C4-2B (cell line): ENCODE measurements around the gene POP5.

ENCODE experiments used
- ZFX ChIP-seq: fragments of 450-650 bp; IDR thresholded peaks from 2 replicates; pipeline ENCODE4 v1.6.1; 2017
- TF ChIP-seq, protein P1 (sequence below): fragments of 450-650 bp; conservative IDR thresholded peaks from 2 replicates; pipeline ENCODE4 v1.5.1; 2017; ENCODE audit warnings: mild to moderate bottlenecking

GRCh38 chr12:120584343-120585149 is 3.3 kb upstream of the POP5 start:
- TF ChIP-seq, protein P1, sequence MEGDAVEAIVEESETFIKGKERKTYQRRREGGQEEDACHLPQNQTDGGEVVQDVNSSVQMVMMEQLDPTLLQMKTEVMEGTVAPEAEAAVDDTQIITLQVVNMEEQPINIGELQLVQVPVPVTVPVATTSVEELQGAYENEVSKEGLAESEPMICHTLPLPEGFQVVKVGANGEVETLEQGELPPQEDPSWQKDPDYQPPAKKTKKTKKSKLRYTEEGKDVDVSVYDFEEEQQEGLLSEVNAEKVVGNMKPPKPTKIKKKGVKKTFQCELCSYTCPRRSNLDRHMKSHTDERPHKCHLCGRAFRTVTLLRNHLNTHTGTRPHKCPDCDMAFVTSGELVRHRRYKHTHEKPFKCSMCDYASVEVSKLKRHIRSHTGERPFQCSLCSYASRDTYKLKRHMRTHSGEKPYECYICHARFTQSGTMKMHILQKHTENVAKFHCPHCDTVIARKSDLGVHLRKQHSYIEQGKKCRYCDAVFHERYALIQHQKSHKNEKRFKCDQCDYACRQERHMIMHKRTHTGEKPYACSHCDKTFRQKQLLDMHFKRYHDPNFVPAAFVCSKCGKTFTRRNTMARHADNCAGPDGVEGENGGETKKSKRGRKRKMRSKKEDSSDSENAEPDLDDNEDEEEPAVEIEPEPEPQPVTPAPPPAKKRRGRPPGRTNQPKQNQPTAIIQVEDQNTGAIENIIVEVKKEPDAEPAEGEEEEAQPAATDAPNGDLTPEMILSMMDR: no peak
- no peak for TF ChIP-seq ZFX
